Liver (tissue), 9 donors: ENCODE results near the gene RFX4. TPM values are rescaled to one million over a fixed set of nuclear protein-coding genes. Genes with fewer than 3 reads are reported as not detected.

Source experiments
- DNase-seq: peaks from one replicate; pipeline ENCODE4 v3.0.0-alpha.2; 2017; ENCODE audit warnings: low spot score
- H3K27ac ChIP-seq, 2 donors: one replicate each; pipeline ENCODE4 v1.7.0; 2013; ENCODE audit warnings: inconsistent platforms in 2 of 2, low read length in 2 of 2, control low read depth in 1 of 2, low read depth in 1 of 2, mild to moderate bottlenecking in 1 of 2
- H3K27me3 ChIP-seq, 4 donors: one replicate each; pipeline versions ENCODE4 v1.6.1 to v1.7.0; 2013; ENCODE audit warnings: low read length in 3 of 4, inconsistent platforms in 1 of 4, mild to moderate bottlenecking in 1 of 4, moderate library complexity in 1 of 4; ENCODE audit not compliant: control insufficient read depth in 4 of 4, insufficient read depth in 4 of 4
- H3K36me3 ChIP-seq, 4 donors: one replicate each; pipeline versions ENCODE4 v1.6.1 to v1.7.0; 2013; ENCODE audit warnings: low read length in 3 of 4, mild to moderate bottlenecking in 3 of 4, low read depth in 1 of 4, moderate library complexity in 1 of 4; ENCODE audit not compliant: control insufficient read depth in 4 of 4, insufficient read depth in 3 of 4
- H3K4me1 ChIP-seq, 4 donors: one replicate each; pipeline versions ENCODE4 v1.6.1 to v1.7.0; 2013; ENCODE audit warnings: low read length in 3 of 4, mild to moderate bottlenecking in 3 of 4, moderate library complexity in 1 of 4; ENCODE audit not compliant: control insufficient read depth in 4 of 4, insufficient read depth in 4 of 4
- H3K4me3 ChIP-seq, 3 donors: one replicate each; pipeline versions ENCODE4 v1.6.1 to v1.7.0; 2013; ENCODE audit warnings: low read length in 3 of 3, control low read depth in 1 of 3, low read depth in 1 of 3, mild to moderate bottlenecking in 1 of 3
- H3K9ac ChIP-seq, 2 donors: one replicate each; pipeline ENCODE4 v1.7.0; 2013; ENCODE audit warnings: low read length in 2 of 2, mild to moderate bottlenecking in 2 of 2, moderate library complexity in 2 of 2, control low read depth in 1 of 2, low read depth in 1 of 2
- H3K9me3 ChIP-seq, 4 donors: one replicate each; pipeline versions ENCODE4 v1.6.1 to v1.7.0; 2013; ENCODE audit warnings: low read length in 3 of 4; ENCODE audit not compliant: control insufficient read depth in 4 of 4
- ATF3 ChIP-seq: IDR thresholded peaks from 2 replicates; pipeline ENCODE4 v1.6.1; 2016; ENCODE audit warnings: antibody characterized with exemption
- CTCF ChIP-seq: fragments of 150-350 bp; IDR thresholded peaks from 2 replicates; pipeline ENCODE4 v1.5.1; 2017; ENCODE audit warnings: improper control_type of control experiment, low read depth, low read length; ENCODE audit not compliant: missing input control
- FOXA2 ChIP-seq: IDR thresholded peaks from 2 replicates; pipeline ENCODE4 v1.6.1; 2016; ENCODE audit warnings: antibody characterized with exemption
- HNF4A ChIP-seq, 2 donors: conservative IDR thresholded peaks; 2 replicates each; pipeline ENCODE4 v1.6.1; 2016; ENCODE audit warnings: antibody characterized with exemption in 2 of 2, mild to moderate bottlenecking in 2 of 2
- HNF4G ChIP-seq: IDR thresholded peaks from 2 replicates; pipeline ENCODE4 v1.6.1; 2016; ENCODE audit warnings: antibody characterized with exemption
- JUND ChIP-seq, 2 donors: IDR thresholded peaks; 2 replicates each; pipeline ENCODE4 v1.6.1; 2016; ENCODE audit warnings: antibody characterized with exemption in 2 of 2
- MAX ChIP-seq: IDR thresholded peaks from 2 replicates; pipeline ENCODE4 v1.6.1; 2016; ENCODE audit warnings: antibody characterized with exemption
- NR2F2 ChIP-seq: IDR thresholded peaks from 2 replicates; pipeline ENCODE4 v1.6.1; 2016; ENCODE audit warnings: antibody characterized with exemption
- RAD21 ChIP-seq, 2 donors: IDR thresholded peaks; 2 replicates each; pipeline ENCODE4 v1.6.1; 2016; ENCODE audit warnings: antibody characterized with exemption in 2 of 2, mild to moderate bottlenecking in 2 of 2
- SP1 ChIP-seq: IDR thresholded peaks from 2 replicates; pipeline ENCODE4 v1.6.1; 2018; ENCODE audit warnings: antibody characterized with exemption, mild to moderate bottlenecking
- TAF1 ChIP-seq: conservative IDR thresholded peaks from 2 replicates; pipeline ENCODE4 v1.6.1; 2016; ENCODE audit warnings: antibody characterized with exemption, mild to moderate bottlenecking
- YY1 ChIP-seq: IDR thresholded peaks from 2 replicates; pipeline ENCODE4 v1.6.1; 2016; ENCODE audit warnings: antibody characterized with exemption, mild to moderate bottlenecking
- ZBTB33 ChIP-seq: IDR thresholded peaks from 2 replicates; pipeline ENCODE4 v1.6.1; 2016; ENCODE audit warnings: antibody characterized with exemption
- WGBS: extraction: QIAGEN DNeasy Blood & Tissue Kit; methylation state at CpG from one replicate; pipeline ENCODE4 v1.1.7; 2013; 5-methylcytosine and 5-hydroxymethylcytosine counted together
- polyA plus RNA-seq, 2 donors: library from polyadenylated mRNA; stranded (reverse) in 1 of 2; unstranded in 1 of 2; fragments of 200-250 nt in 1 of 2; fragments of >200 nt in 1 of 2; fragmentation: Nextera tagmentation in 1 of 2; extraction: Ambion mirVana in 1 of 2; gene quantifications; one replicate each; pipeline versions ENCODE4 v1.2.1 to v1.2.3, GENCODE V29; 2013 to 2015
- total RNA-seq, 2 donors: library from RNA; depleted of rRNA; stranded (reverse); fragments of >200 nt; gene quantifications; one replicate each; pipeline ENCODE4 v1.2.3, GENCODE V29; 2014
- donor health status: healthy.
- donor health status: healthy.
- donor health status: healthy.
- donor health status: healthy.
- donor health status: healthy.

RFX4 gene
- total and polyA plus RNA-seq, 4 donors, result not detected

- no peak overlapping the region for H3K4me3 ChIP-seq
- H3K9ac ChIP-seq, result no peak overlapping the region
- no peaks in the 10 kb centered on the region for H3K27me3 ChIP-seq
- no peaks in the 10 kb centered on the region for H3K4me1 ChIP-seq
- DNase-seq, result no peak
- no peak for TF ChIP-seq MAX
- no peak for TF ChIP-seq NR2F2
- TF ChIP-seq ATF3, result no peak
- TF ChIP-seq CTCF, result no peak
- no peak for TF ChIP-seq FOXA2
- no peak for TF ChIP-seq HNF4G
- TF ChIP-seq ZBTB33, result no peak
- TF ChIP-seq TAF1, result no peak
- TF ChIP-seq YY1, result no peak
- no peaks in the 10 kb centered on the region for H3K36me3 ChIP-seq
- no peak overlapping the region for H3K27ac ChIP-seq
- peaks cover 0 to 5% (median 2%) of the 10 kb centered on the region in 4 donors for H3K9me3 ChIP-seq
These were observed 43.2 kb downstream of the RFX4 start for GRCh38 chr12:106625976-106626375.

- H3K4me1 ChIP-seq, result no peaks in the 10 kb centered on the region
- no peaks in the 10 kb centered on the region for H3K9me3 ChIP-seq
- no peak for DNase-seq
- H3K36me3 ChIP-seq, result no peaks in the 10 kb centered on the region
- H3K4me3 ChIP-seq, result no peak overlapping the region
- TF ChIP-seq ZBTB33 (no peak), SP1 (no peak), RAD21 (IDR thresholded peaks at IDR 0.05) (no peak), HNF4G (no peak), HNF4A (conservative IDR thresholded peaks at IDR 0.05) (no peak), JUND (IDR thresholded peaks at IDR 0.05) (no peak)
- WGBS, result 79% methylated on average over 12 of the region's 12 CpGs
- no peak overlapping the region for H3K27ac ChIP-seq
- no peak overlapping the region for H3K9ac ChIP-seq
- no peaks in the 10 kb centered on the region for H3K27me3 ChIP-seq
These were observed 47.2 kb downstream of the RFX4 start for GRCh38 chr12:106629797-106630659.
